Gastroesophageal sphincter (tissue), 4 donors: Measurements from ENCODE around the gene MNAT1. TPM values are rescaled to one million over a fixed set of nuclear protein-coding genes. Genes with fewer than 3 reads are reported as not detected.

ENCODE experiments used
- ATAC-seq: fragments of 150-250 bp; one replicate; pipeline ENCODE4 v1.9.1; 2016; ENCODE audit warnings: mild to moderate bottlenecking, moderate library complexity
- H3K27ac ChIP-seq, 4 donors: fragments of 200-600 bp; sonication (generic) in 3 of 4; 1 replicate in 3 of 4; 2 replicates in 1 of 4; pipeline ENCODE4 v1.5.1; 2016 to 2019
- H3K27me3 ChIP-seq: fragments of 200-600 bp; sonication (generic); one replicate; pipeline ENCODE4 v1.5.1; 2019
- H3K36me3 ChIP-seq, 2 donors: fragments of 200-600 bp; sonication (generic); one replicate each; pipeline ENCODE4 v1.5.1; 2019; ENCODE audit warnings: control low read depth in 1 of 2
- H3K4me1 ChIP-seq, 3 donors: fragments of 200-600 bp; sonication (generic); 1 replicate in 2 of 3; 2 replicates in 1 of 3; pipeline ENCODE4 v1.5.1; 2016 to 2019; ENCODE audit warnings: control low read depth in 2 of 3
- H3K4me3 ChIP-seq, 2 donors: fragments of 200-600 bp; sonication (generic); one replicate each; pipeline ENCODE4 v1.5.1; 2019; ENCODE audit warnings: mild to moderate bottlenecking in 1 of 2, moderate library complexity in 1 of 2
- H3K9me3 ChIP-seq, 3 donors: fragments of 200-600 bp; sonication (generic); one replicate each; pipeline ENCODE4 v1.5.1; 2017 to 2019; ENCODE audit warnings: control low read depth in 2 of 3
- CTCF ChIP-seq, 4 experiments: fragments of 200-600 bp in 2 of 4; fragments of 450-650 bp in 2 of 4; sonication (generic) in 1 of 4; IDR thresholded peaks; one replicate each; pipeline ENCODE4 v1.5.1; 2017 to 2019; ENCODE audit warnings: antibody characterized with exemption in 4 of 4, mild to moderate bottlenecking in 2 of 4, moderate library complexity in 2 of 4
- EP300 ChIP-seq: sonication (generic); formaldehyde crosslinking; IDR thresholded peaks from one replicate; pipeline ENCODE4 v1.6.1; 2017; ENCODE audit warnings: antibody characterized with exemption, mild to moderate bottlenecking
- POLR2A ChIP-seq, 2 donors: fragments of 450-650 bp; IDR thresholded peaks; one replicate each; pipeline ENCODE4 v1.6.1; 2017; ENCODE audit warnings: antibody characterized with exemption in 2 of 2, mild to moderate bottlenecking in 2 of 2, moderate library complexity in 1 of 2
- POLR2AphosphoS5 ChIP-seq: sonication (generic); formaldehyde crosslinking; IDR thresholded peaks from one replicate; pipeline ENCODE4 v1.6.1; 2017; ENCODE audit warnings: antibody characterized with exemption
- WGBS, 2 donors: methylation state at CpG; one replicate each; pipeline ENCODE4 v1.1.5; 2018; ENCODE audit warnings: low coverage in 1 of 2; 5-methylcytosine and 5-hydroxymethylcytosine counted together
- total RNA-seq, 4 donors: library from RNA; depleted of rRNA; stranded (reverse); fragments of >200 nt; gene quantifications; one replicate each; pipeline ENCODE4 v1.1.0, GENCODE V29; 2016

MNAT1 gene
- total RNA-seq, 4 donors from 2014 or later = 30.4 to 46.0 (median 42.8) TPM

GRCh38 chr14:60859525-60859924 is 125.0 kb downstream of the MNAT1 start:
- H3K36me3 ChIP-seq = peaks cover 0 to 18% of the 10 kb centered on the region in 2 donors
- WGBS, 2 donors = 77 to 89% methylated on average over 2 of the region's 2 CpGs
- TF ChIP-seq POLR2AphosphoS5 = no peak
- no peak for TF ChIP-seq POLR2A (IDR thresholded peaks at IDR 0.05)
- no peak for TF ChIP-seq CTCF (IDR thresholded peaks at IDR 0.05)
- no peak for TF ChIP-seq EP300
- peaks cover 0 to 25% (median 6%) of the 10 kb centered on the region in 3 donors for H3K4me1 ChIP-seq
- H3K27me3 ChIP-seq = no peaks in the 10 kb centered on the region
- no peak overlapping the region for H3K27ac ChIP-seq
- no peak overlapping the region for H3K4me3 ChIP-seq
- H3K9me3 ChIP-seq = peaks cover 0 to 7% (median 0%) of the 10 kb centered on the region in 3 donors
- peak; percentile 68 for ATAC-seq

- Histone ChIP-seq H3K27me3 (no peaks in the 10 kb centered on the region), H3K27ac (peak overlapping the region in 1 of 4 donors; percentile 56), H3K36me3 (peaks cover 0 to 5% of the 10 kb centered on the region in 2 donors), H3K4me1 (peaks cover 0 to 46% (median 10%) of the 10 kb centered on the region in 3 donors), H3K4me3 (no peak overlapping the region), H3K9me3 (peaks cover 0 to 5% (median 0%) of the 10 kb centered on the region in 3 donors)
- TF ChIP-seq EP300 (no peak), POLR2A (IDR thresholded peaks at IDR 0.05) (no peak), POLR2AphosphoS5 (no peak), CTCF (IDR thresholded peaks at IDR 0.05) (no peak)
- WGBS, 2 donors = 30 to 44% methylated on average over 3 of the region's 3 CpGs
- ATAC-seq = no peak
These were observed 127.1 kb downstream of the MNAT1 start for GRCh38 chr14:60861545-60862140.

GRCh38 chr14:60862283-60862682 is 127.7 kb downstream of the MNAT1 start:
- WGBS, 2 donors = 11 to 14% methylated on average over 2 of the region's 2 CpGs
- no peaks in the 10 kb centered on the region for H3K27me3 ChIP-seq
- H3K4me3 ChIP-seq = no peak overlapping the region
- H3K4me1 ChIP-seq = peaks cover 0 to 53% (median 11%) of the 10 kb centered on the region in 3 donors
- H3K27ac ChIP-seq = peak overlapping the region in 1 of 4 donors; percentile 56
- no peaks in the 10 kb centered on the region for H3K9me3 ChIP-seq
- no peaks in the 10 kb centered on the region for H3K36me3 ChIP-seq
- TF ChIP-seq POLR2AphosphoS5 (peak; percentile 93), EP300 (no peak)
- peak; percentile 69 for ATAC-seq

- WGBS, 2 donors = 89 to 94% methylated on average over 2 of the region's 2 CpGs
- Histone ChIP-seq H3K27me3 (no peaks in the 10 kb centered on the region), H3K27ac (no peak overlapping the region), H3K9me3 (no peaks in the 10 kb centered on the region), H3K4me3 (no peak overlapping the region), H3K4me1 (peaks cover 0 to 58% (median 12%) of the 10 kb centered on the region in 3 donors), H3K36me3 (no peaks in the 10 kb centered on the region)
- TF ChIP-seq POLR2AphosphoS5 = no peak
- TF ChIP-seq POLR2A (IDR thresholded peaks at IDR 0.05) = no peak
- no peak for TF ChIP-seq CTCF (IDR thresholded peaks at IDR 0.05)
- no peak for TF ChIP-seq EP300
- no peak for ATAC-seq
These were observed 128.7 kb downstream of the MNAT1 start for GRCh38 chr14:60863249-60863648.

GRCh38 chr14:60865378-60866127 is 131.0 kb downstream of the MNAT1 start:
- no peaks in the 10 kb centered on the region for H3K9me3 ChIP-seq
- ATAC-seq = peak; percentile 32
- H3K27ac ChIP-seq = peak overlapping the region; percentile 6 to 56 (median 48)
- peaks cover 0 to 58% (median 12%) of the 10 kb centered on the region in 3 donors for H3K4me1 ChIP-seq
- WGBS, 2 donors = 71 to 72% methylated on average over 3 to 4 of the region's 4 CpGs
- TF ChIP-seq EP300 = no peak
- no peak for TF ChIP-seq CTCF (IDR thresholded peaks at IDR 0.05)
- TF ChIP-seq POLR2AphosphoS5 = peak; percentile 75
- TF ChIP-seq POLR2A (IDR thresholded peaks at IDR 0.05) = no peak
- H3K36me3 ChIP-seq = no peaks in the 10 kb centered on the region
- no peaks in the 10 kb centered on the region for H3K27me3 ChIP-seq
- H3K4me3 ChIP-seq = no peak overlapping the region
